Sigmoid colon (tissue), 4 donors: ENCODE results near the gene ZMIZ1.

Experiments
- CTCF ChIP-seq, 4 experiments: fragments of 450-650 bp in 3 of 4; fragments of 200-600 bp in 1 of 4; IDR thresholded peaks; one replicate each; pipeline ENCODE4 v1.5.1; 2016 to 2019; ENCODE audit warnings: antibody characterized with exemption in 4 of 4, mild to moderate bottlenecking in 3 of 4, moderate library complexity in 2 of 4
- EP300 ChIP-seq, 4 donors: sonication (generic); formaldehyde crosslinking; IDR thresholded peaks; one replicate each; pipeline ENCODE4 v1.6.1; 2017; ENCODE audit warnings: antibody characterized with exemption in 4 of 4
- POLR2A ChIP-seq, 2 donors: fragments of 450-650 bp; IDR thresholded peaks; one replicate each; pipeline ENCODE4 v1.6.1; 2016; ENCODE audit warnings: antibody characterized with exemption in 2 of 2, mild to moderate bottlenecking in 2 of 2, moderate library complexity in 2 of 2

DNA sequence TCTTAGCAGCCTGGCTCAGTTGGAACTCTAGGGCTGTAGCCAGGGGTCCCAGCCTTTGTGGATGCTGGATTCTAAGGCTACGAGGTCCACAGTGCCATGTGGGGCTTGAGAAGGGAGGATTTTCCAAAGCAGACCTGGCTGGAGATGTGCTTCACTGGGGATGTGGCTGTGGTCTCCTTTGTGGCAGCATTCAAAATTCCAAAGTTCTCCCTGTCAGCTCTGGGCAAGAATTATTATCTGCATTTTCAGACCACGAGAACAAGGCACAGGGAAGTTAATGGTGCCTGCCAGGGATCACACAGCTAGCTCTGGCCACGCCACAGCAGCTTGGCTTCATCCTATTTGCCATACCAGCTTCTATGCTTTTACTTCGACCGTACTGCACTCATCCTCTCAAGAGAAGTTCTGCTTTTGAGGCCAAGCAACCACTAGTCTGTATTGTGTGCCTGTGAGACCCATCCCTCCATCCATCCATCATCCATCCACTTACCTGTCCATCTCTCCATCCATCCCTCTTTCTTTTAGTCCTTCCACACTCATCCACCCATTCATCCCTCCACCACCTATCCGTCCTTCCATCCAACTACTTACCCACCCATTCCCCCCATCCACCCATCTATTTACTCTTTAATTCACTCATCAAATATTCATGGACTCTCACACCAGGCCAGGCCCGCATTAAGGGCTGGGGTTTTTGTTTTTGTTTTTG lies 71.5 kb downstream of the ZMIZ1 start:
- TF ChIP-seq CTCF (IDR thresholded peaks at IDR 0.05): no peak
- TF ChIP-seq EP300 (IDR thresholded peaks at IDR 0.05): no peak
- TF ChIP-seq POLR2A (IDR thresholded peaks at IDR 0.05): no peak
